A673 (cell line): ENCODE data around the gene DLGAP1. TPM values are rescaled to one million over a fixed set of nuclear protein-coding genes. Genes with fewer than 3 reads are reported as not detected.

Experiments used
- BruUV-seq: library from RNA; stranded (reverse); fragments of 400-500 nt; replicated peaks from 2 replicates; lab custom pipeline; 2021; lab: Mats Ljungman, UMichigan
- CTCF ChIA-PET: fragments of 300-600 bp; sonication (Branson Sonifier 250); formaldehyde crosslinking; loops from one replicate; lab custom pipeline; 2022; ENCODE audit warnings: antibody characterized with exemption; lab: Charles Lee
- POLR2A ChIA-PET: fragments of 300-600 bp; sonication (Branson Sonifier 250); formaldehyde crosslinking; loops from one replicate; lab custom pipeline; 2022; ENCODE audit warnings: antibody characterized with exemption; ENCODE audit not compliant: low non-redundant PET; lab: Charles Lee
- DNase-seq: peaks from one replicate; pipeline ENCODE4 v3.0.0-alpha.2; 2015; ENCODE audit warnings: low spot score
- H3K27ac ChIP-seq: fragments of 200-600 bp; sonication (generic); 2 replicates; pipeline ENCODE4 v1.5.1; 2016; ENCODE audit warnings: mixed run types, low read depth, mild to moderate bottlenecking, mixed read lengths, antibody characterized with exemption, low read length; ENCODE audit not compliant: poor library complexity, severe bottlenecking
- H3K27me3 ChIP-seq: fragments of 200-600 bp; sonication (generic); replicated peaks from 2 replicates; pipeline ENCODE4 v1.6.1; 2017; ENCODE audit warnings: mixed run types, low read depth, mild to moderate bottlenecking, mixed read lengths, antibody characterized with exemption, low read length; ENCODE audit not compliant: insufficient read depth, poor library complexity
- H3K36me3 ChIP-seq: fragments of 200-600 bp; sonication (generic); 2 replicates; pipeline ENCODE4 v1.6.1; 2016; ENCODE audit warnings: mixed run types, mild to moderate bottlenecking, mixed read lengths, antibody characterized with exemption, low read length; ENCODE audit not compliant: insufficient read depth, poor library complexity, severe bottlenecking
- H3K4me1 ChIP-seq: fragments of 200-600 bp; sonication (generic); 2 replicates; pipeline ENCODE4 v1.6.1; 2017; ENCODE audit warnings: mixed run types, mild to moderate bottlenecking, mixed read lengths, antibody characterized with exemption, low read length; ENCODE audit not compliant: insufficient read depth, poor library complexity, severe bottlenecking
- H3K4me3 ChIP-seq: fragments of 200-600 bp; sonication (generic); 2 replicates; pipeline ENCODE4 v1.5.1; 2016; ENCODE audit warnings: low read depth, mixed run types, mild to moderate bottlenecking, mixed read lengths, low read length; ENCODE audit not compliant: poor library complexity, severe bottlenecking
- H3K9me3 ChIP-seq: fragments of 200-600 bp; sonication (generic); 2 replicates; pipeline ENCODE4 v1.6.1; 2016; ENCODE audit warnings: mixed run types, low read depth, mild to moderate bottlenecking, mixed read lengths, antibody characterized with exemption, low read length; ENCODE audit not compliant: poor library complexity, severe bottlenecking
- EZH2 ChIP-seq: fragments of 200-600 bp; sonication (generic); IDR thresholded peaks from 2 replicates; pipeline ENCODE4 v1.6.1; 2017; ENCODE audit warnings: borderline replicate concordance, low read depth, mild to moderate bottlenecking, mixed read lengths, antibody characterized with exemption, low read length; ENCODE audit not compliant: poor library complexity, severe bottlenecking
- intact Hi-C: fragments of 100-400 bp; cut with micrococcal nuclease; formaldehyde crosslinking; loops from one replicate; pipeline ENCODE4 v1.10.0; 2022; ENCODE audit not compliant: unreplicated experiment
- total RNA-seq: library from RNA; stranded (reverse); gene quantifications from 2 replicates; pipeline ENCODE4 v1.2.3, GENCODE V29; 2021
- TF ChIP-seq, protein P1 (sequence below): fragments of 300-800, 200-600 bp; sonication (generic); conservative IDR thresholded peaks from 2 replicates; pipeline ENCODE4 v1.5.1; 2017; ENCODE audit warnings: low read depth, mild to moderate bottlenecking, antibody characterized with exemption, low read length, moderate library complexity, mixed read lengths

DLGAP1 gene
- total RNA-seq, 1 experiment from 2014 or later = 135 TPM

DNA sequence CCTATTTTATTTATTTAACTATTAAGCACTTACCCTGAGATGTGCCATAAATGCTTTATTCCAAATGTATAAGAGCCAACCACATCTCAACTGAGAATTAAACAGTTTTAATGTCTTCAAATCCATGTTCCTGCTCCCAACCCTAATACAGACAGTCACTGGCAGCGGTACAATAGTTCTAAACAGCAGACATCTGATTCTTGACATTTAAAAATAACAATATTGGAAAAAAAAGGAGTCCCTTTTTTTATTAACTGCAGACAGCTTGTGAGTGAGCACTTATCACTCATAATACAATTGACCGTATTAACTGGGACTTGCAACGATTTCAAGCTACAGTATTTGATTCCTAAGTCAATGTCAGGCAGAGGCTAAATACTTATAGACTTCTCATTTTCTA lies 580.5 kb downstream of the DLGAP1 start:
- no peaks in the 10 kb centered on the region for H3K9me3 ChIP-seq
- peak overlapping the region; percentile 49 for H3K4me3 ChIP-seq
- peaks cover 69% of the 10 kb centered on the region for H3K4me1 ChIP-seq
- TF ChIP-seq, protein P1, sequence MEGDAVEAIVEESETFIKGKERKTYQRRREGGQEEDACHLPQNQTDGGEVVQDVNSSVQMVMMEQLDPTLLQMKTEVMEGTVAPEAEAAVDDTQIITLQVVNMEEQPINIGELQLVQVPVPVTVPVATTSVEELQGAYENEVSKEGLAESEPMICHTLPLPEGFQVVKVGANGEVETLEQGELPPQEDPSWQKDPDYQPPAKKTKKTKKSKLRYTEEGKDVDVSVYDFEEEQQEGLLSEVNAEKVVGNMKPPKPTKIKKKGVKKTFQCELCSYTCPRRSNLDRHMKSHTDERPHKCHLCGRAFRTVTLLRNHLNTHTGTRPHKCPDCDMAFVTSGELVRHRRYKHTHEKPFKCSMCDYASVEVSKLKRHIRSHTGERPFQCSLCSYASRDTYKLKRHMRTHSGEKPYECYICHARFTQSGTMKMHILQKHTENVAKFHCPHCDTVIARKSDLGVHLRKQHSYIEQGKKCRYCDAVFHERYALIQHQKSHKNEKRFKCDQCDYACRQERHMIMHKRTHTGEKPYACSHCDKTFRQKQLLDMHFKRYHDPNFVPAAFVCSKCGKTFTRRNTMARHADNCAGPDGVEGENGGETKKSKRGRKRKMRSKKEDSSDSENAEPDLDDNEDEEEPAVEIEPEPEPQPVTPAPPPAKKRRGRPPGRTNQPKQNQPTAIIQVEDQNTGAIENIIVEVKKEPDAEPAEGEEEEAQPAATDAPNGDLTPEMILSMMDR = no peak
- no peak for TF ChIP-seq EZH2
- peak; percentile 28 for DNase-seq
- POLR2A ChIA-PET = no interaction called here
- intact Hi-C loops = loop anchor here (5.0 kb wide), 2 partner anchors 193 to 272 kb away; no protein-coding TSS in a partner anchor
- CTCF ChIA-PET = no interaction called here
- H3K36me3 ChIP-seq = no peaks in the 10 kb centered on the region
- H3K27me3 ChIP-seq = no peaks in the 10 kb centered on the region
- H3K27ac ChIP-seq = peak overlapping the region; percentile 88
- BruUV-seq = no TSS peak

DNA sequence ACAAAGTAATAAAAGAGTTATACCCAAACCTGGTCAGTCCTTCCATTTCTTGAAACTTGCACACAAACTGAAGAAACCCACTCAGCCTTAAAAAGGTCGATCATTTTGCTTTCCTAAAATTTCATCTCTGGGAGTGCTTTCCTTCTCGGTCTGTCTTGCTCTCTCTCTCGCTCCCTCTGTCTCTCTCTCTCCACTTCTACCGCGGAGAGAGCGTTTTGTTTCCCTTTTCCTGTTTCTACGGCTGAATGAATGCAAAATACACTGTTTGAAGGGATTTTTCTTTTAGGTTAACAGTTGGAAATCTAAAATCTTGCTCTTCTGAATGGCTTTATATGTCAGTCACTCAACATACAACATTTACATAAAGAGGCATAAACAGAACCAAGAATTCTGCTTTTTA lies 581.0 kb downstream of the DLGAP1 start:
- H3K36me3 ChIP-seq = no peaks in the 10 kb centered on the region
- CTCF ChIA-PET = no interaction called here
- H3K27me3 ChIP-seq = no peaks in the 10 kb centered on the region
- peak overlapping the region; percentile 88 for H3K27ac ChIP-seq
- no TSS peak for BruUV-seq
- POLR2A ChIA-PET = no interaction called here
- peak; percentile 66 for DNase-seq
- H3K4me3 ChIP-seq = peak overlapping the region; percentile 49
- H3K9me3 ChIP-seq = no peaks in the 10 kb centered on the region
- H3K4me1 ChIP-seq = peaks cover 74% of the 10 kb centered on the region
- TF ChIP-seq, protein P1 = no peak
- no peak for TF ChIP-seq EZH2
- intact Hi-C loops = loop anchor here (5.0 kb wide), 2 partner anchors 193 to 272 kb away; no protein-coding TSS in a partner anchor

DNA sequence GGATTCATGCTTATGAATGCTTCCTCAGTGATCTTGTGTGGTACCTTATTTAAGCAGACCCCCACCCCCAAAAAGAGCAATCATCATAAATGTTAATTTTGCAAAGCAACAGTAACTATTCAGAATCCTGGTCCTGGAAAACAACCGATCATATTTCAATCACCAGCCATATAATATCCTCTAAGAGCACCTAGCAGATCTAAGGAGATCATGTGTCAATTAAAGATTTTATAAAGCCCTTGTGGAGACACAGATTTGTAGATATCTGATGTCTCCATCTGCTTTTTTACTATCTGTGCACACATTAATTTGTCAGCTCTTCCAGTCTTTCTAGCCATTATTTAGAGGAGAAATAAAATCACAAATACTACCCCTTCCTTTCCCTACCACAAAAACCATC lies 581.4 kb downstream of the DLGAP1 start:
- Histone ChIP-seq H3K27me3 (no peaks in the 10 kb centered on the region), H3K27ac (peak overlapping the region; percentile 88), H3K4me1 (peaks cover 74% of the 10 kb centered on the region), H3K36me3 (no peaks in the 10 kb centered on the region), H3K9me3 (no peaks in the 10 kb centered on the region), H3K4me3 (peak overlapping the region; percentile 49)
- CTCF ChIA-PET = no interaction called here
- DNase-seq = peak; percentile 43
- POLR2A ChIA-PET = no interaction called here
- intact Hi-C loops = loop anchor here (5.0 kb wide), 2 partner anchors 194 to 271 kb away; no protein-coding TSS in a partner anchor
- BruUV-seq = TSS peak; percentile 59
- no peak for TF ChIP-seq EZH2
- TF ChIP-seq, protein P1 = no peak
